Ishikawa (cell line): Measurements from ENCODE around the gene RPA1.

ENCODE experiments used
- CEBPB ChIP-seq: IDR thresholded peaks from 2 replicates; pipeline ENCODE4 v1.6.1; 2012
- CREB1 ChIP-seq: IDR thresholded peaks from 2 replicates; pipeline ENCODE4 v1.6.1; 2012; ENCODE audit warnings: low read depth
- EGR1 ChIP-seq: IDR thresholded peaks from 2 replicates; pipeline ENCODE4 v1.6.1; 2012
- EP300 ChIP-seq: IDR thresholded peaks from 2 replicates; pipeline ENCODE4 v1.6.1; 2012; ENCODE audit warnings: borderline replicate concordance
- FOXM1 ChIP-seq: IDR thresholded peaks from 2 replicates; pipeline ENCODE4 v1.6.1; 2012; ENCODE audit warnings: low read depth, borderline replicate concordance
- MAX ChIP-seq: IDR thresholded peaks from 2 replicates; pipeline ENCODE4 v1.6.1; 2012
- NFIC ChIP-seq: IDR thresholded peaks from 2 replicates; pipeline ENCODE4 v1.6.1; 2012
- RAD21 ChIP-seq: IDR thresholded peaks from 2 replicates; pipeline ENCODE4 v1.6.1; 2012; ENCODE audit warnings: low read depth
- REST ChIP-seq: IDR thresholded peaks from 2 replicates; pipeline ENCODE4 v1.6.1; 2012; ENCODE audit warnings: low read depth, mild to moderate bottlenecking
- TAF1 ChIP-seq: IDR thresholded peaks from 2 replicates; pipeline ENCODE4 v1.6.1; 2012; ENCODE audit warnings: low read depth, mild to moderate bottlenecking
- TCF12 ChIP-seq: IDR thresholded peaks from 2 replicates; pipeline ENCODE4 v1.6.1; 2012; ENCODE audit warnings: low read depth
- TEAD4 ChIP-seq: IDR thresholded peaks from 2 replicates; pipeline ENCODE4 v1.6.1; 2012
- YY1 ChIP-seq: IDR thresholded peaks from 2 replicates; pipeline ENCODE4 v1.6.1; 2012; ENCODE audit warnings: low read depth
- ZBTB7A ChIP-seq: IDR thresholded peaks from 2 replicates; pipeline ENCODE4 v1.6.1; 2012; ENCODE audit warnings: low read depth
- TF ChIP-seq, protein P1 (sequence below): IDR thresholded peaks from 2 replicates; pipeline ENCODE4 v1.6.1; 2012

RPA1 gene

GRCh38 chr17:1829216-1829591, 601 bp upstream of the RPA1 start:
- TF ChIP-seq FOXM1, result no peak
- TF ChIP-seq TEAD4, result no peak
- TF ChIP-seq EP300, result no peak
- no peak for TF ChIP-seq ZBTB7A

- no peak for TF ChIP-seq ZBTB7A
- no peak for TF ChIP-seq EP300
- TF ChIP-seq REST, result no peak
- TF ChIP-seq, protein P1, sequence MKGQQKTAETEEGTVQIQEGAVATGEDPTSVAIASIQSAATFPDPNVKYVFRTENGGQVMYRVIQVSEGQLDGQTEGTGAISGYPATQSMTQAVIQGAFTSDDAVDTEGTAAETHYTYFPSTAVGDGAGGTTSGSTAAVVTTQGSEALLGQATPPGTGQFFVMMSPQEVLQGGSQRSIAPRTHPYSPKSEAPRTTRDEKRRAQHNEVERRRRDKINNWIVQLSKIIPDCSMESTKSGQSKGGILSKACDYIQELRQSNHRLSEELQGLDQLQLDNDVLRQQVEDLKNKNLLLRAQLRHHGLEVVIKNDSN, result no peak
- TF ChIP-seq EGR1, result no peak
Observed at GRCh38 chr17:1830288-1830687, 483 bp downstream of the RPA1 start.

- TF ChIP-seq NFIC, result no peak
- no peak for TF ChIP-seq TCF12
- no peak for TF ChIP-seq ZBTB7A
- no peak for TF ChIP-seq EGR1
- TF ChIP-seq CREB1, result no peak
- no peak for TF ChIP-seq EP300
- no peak for TF ChIP-seq MAX
- no peak for TF ChIP-seq YY1
- TF ChIP-seq RAD21, result no peak
- no peak for TF ChIP-seq REST
- TF ChIP-seq, protein P1, result no peak
- TF ChIP-seq FOXM1, result no peak
- TF ChIP-seq TEAD4, result no peak
- no peak for TF ChIP-seq CEBPB
- no peak for TF ChIP-seq TAF1
Observed at GRCh38 chr17:1834380-1835149, 4.8 kb downstream of the RPA1 start.

DNA sequence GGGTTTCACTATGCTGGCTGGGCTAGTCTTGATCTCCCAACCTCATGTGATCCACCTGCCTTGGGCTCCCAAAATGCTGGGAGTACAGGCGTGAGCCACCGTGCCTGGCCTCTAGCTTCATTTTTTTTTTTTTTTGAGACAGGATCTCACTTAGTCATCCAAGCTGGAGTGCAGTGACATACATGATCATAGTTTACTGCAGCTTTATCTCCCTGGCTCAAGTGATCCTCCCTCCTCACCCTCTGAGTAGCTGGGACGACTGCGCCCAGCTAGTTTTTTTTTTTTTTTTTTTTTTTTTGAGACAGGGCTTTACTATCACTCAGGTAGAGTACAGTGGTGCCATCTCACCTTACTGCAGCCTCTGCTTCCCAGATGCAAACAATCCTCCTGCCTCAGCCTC, 9.7 kb downstream of the RPA1 start:
- TF ChIP-seq TEAD4, result no peak
- no peak for TF ChIP-seq FOXM1
- TF ChIP-seq CREB1, result no peak
- TF ChIP-seq EGR1, result no peak
- no peak for TF ChIP-seq TAF1
- no peak for TF ChIP-seq YY1
- TF ChIP-seq TCF12, result no peak
- TF ChIP-seq EP300, result no peak

DNA sequence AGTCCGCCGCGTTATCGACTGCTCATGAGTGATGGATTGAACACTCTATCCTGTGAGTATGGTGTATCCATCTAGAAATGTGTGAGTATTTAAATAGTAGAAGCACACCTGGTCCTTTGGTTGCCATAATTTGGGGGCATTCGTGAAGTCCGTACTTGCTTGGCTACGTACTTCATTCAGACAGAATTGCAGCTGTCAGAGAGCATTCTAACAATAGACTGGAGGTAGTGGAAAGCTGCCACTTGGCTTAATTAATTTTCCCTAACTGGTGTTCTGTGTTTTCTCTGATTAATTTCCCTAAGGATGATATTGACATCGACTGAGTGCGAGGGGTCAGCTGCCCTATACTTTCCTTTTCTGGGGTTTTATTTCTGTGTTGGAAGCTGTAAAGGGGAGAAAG, 14.1 kb downstream of the RPA1 start:
- TF ChIP-seq REST (no peak), EP300 (no peak), MAX (no peak), FOXM1 (no peak), YY1 (no peak), NFIC (no peak), TAF1 (no peak), TCF12 (no peak), CREB1 (no peak), CEBPB (no peak), RAD21 (no peak), EGR1 (no peak), ZBTB7A (no peak), TEAD4 (no peak)
- TF ChIP-seq, protein P1, result no peak
